Mucosa of rectum (tissue), 2 donors: ENCODE results near the gene POLG.
"Not testable (repeated sequence)": the region's sequence is repeated elsewhere in the genome, so short reads cannot be mapped to it uniquely, and the experiment has no call there.

Source experiments
- H3K27ac ChIP-seq, 2 donors: one replicate each; pipeline ENCODE4 v1.7.0; 2013; ENCODE audit warnings: inconsistent platforms in 2 of 2, low read depth in 2 of 2, low read length in 2 of 2
- H3K27me3 ChIP-seq, 2 donors: one replicate each; pipeline ENCODE4 v1.7.0; 2013; ENCODE audit warnings: low read length in 2 of 2; ENCODE audit not compliant: control insufficient read depth in 2 of 2, insufficient read depth in 2 of 2
- H3K36me3 ChIP-seq, 2 donors: one replicate each; pipeline ENCODE4 v1.7.0; 2013; ENCODE audit warnings: low read length in 2 of 2; ENCODE audit not compliant: control insufficient read depth in 2 of 2, insufficient read depth in 2 of 2
- H3K4me1 ChIP-seq, 2 donors: one replicate each; pipeline ENCODE4 v1.7.0; 2013; ENCODE audit warnings: low read length in 2 of 2, mild to moderate bottlenecking in 1 of 2; ENCODE audit not compliant: control insufficient read depth in 2 of 2, insufficient read depth in 2 of 2
- H3K4me3 ChIP-seq, 2 donors: one replicate each; pipeline ENCODE4 v1.7.0; 2013; ENCODE audit warnings: low read length in 2 of 2
- H3K9ac ChIP-seq, 2 donors: one replicate each; pipeline ENCODE4 v1.7.0; 2013; ENCODE audit warnings: low read length in 2 of 2, low read depth in 1 of 2, mild to moderate bottlenecking in 1 of 2
- H3K9me3 ChIP-seq, 2 donors: one replicate each; pipeline ENCODE4 v1.7.0; 2013; ENCODE audit warnings: low read length in 2 of 2; ENCODE audit not compliant: control insufficient read depth in 2 of 2
- donor health status: healthy.
- donor health status: Normal muscosa, but diverticular disease.

POLG gene

GRCh38 chr15:89278307-89278706 lies 56.3 kb downstream of the POLG start:
- Histone ChIP-seq H3K36me3 (no peaks in the 10 kb centered on the region), H3K9ac (no peak overlapping the region), H3K27me3 (no peaks in the 10 kb centered on the region), H3K9me3 (no peaks in the 10 kb centered on the region), H3K4me1 (no peaks in the 10 kb centered on the region), H3K27ac (no peak overlapping the region), H3K4me3 (no peak overlapping the region)

- not testable (repeated sequence) for H3K4me1 ChIP-seq, H3K9me3 ChIP-seq, H3K4me3 ChIP-seq, H3K27me3 ChIP-seq, H3K9ac ChIP-seq, H3K27ac ChIP-seq, H3K36me3 ChIP-seq
Observed at GRCh38 chr15:89277281-89277680, 57.3 kb downstream of the POLG start.
